ENCODE results near the gene BECN2. TPM values are rescaled to one million over a fixed set of nuclear protein-coding genes. Genes with fewer than 3 reads are reported as not detected.

The BECN2 gene, protein sequence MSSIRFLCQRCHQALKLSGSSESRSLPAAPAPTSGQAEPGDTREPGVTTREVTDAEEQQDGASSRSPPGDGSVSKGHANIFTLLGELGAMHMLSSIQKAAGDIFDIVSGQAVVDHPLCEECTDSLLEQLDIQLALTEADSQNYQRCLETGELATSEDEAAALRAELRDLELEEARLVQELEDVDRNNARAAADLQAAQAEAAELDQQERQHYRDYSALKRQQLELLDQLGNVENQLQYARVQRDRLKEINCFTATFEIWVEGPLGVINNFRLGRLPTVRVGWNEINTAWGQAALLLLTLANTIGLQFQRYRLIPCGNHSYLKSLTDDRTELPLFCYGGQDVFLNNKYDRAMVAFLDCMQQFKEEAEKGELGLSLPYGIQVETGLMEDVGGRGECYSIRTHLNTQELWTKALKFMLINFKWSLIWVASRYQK
- not detected for total RNA-seq

DNA sequence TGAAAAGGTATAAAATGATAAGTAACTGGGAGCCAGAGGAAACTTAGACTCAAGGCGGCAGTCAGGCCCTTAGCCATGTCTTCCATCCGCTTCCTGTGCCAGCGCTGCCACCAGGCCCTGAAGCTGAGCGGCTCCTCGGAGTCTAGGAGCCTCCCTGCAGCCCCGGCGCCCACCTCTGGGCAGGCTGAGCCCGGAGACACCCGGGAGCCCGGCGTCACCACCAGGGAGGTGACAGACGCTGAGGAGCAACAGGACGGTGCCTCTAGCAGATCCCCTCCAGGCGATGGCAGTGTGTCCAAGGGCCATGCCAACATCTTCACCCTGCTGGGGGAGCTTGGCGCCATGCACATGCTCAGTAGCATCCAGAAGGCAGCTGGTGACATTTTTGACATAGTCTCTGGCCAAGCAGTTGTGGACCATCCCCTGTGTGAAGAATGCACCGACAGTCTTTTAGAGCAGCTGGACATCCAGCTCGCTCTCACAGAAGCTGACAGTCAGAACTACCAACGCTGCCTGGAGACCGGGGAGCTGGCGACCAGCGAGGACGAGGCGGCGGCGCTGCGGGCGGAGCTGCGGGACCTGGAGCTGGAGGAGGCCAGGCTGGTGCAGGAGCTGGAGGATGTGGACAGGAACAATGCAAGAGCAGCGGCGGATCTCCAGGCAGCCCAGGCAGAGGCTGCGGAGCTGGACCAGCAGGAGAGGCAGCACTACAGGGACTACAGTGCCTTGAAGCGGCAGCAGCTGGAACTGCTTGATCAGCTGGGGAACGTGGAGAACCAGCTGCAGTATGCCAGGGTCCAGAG is at the start of gene BECN2:
BECN2 (plus strand) TSS at position 76 of the 803 bp plus-strand sequence; CDS start at position 76, 0 bp downstream.
- POLR2A ChIA-PET = no interaction called here
- Mint-ChIP-seq H3K27ac (no peak within 1 kb of the TSS), H3K4me3 (no peak within 1 kb of the TSS), H3K9me3 (no peaks in the 10 kb centered on the region), H3K27me3 (no peaks in the 10 kb centered on the region), H3K36me3 (no peaks in the 10 kb centered on the region), H3K4me1 (no peaks in the 10 kb centered on the region)
- ATAC-seq (ENCODE audit: low read depth) = no peak
- no peak for DNase-seq

DNA sequence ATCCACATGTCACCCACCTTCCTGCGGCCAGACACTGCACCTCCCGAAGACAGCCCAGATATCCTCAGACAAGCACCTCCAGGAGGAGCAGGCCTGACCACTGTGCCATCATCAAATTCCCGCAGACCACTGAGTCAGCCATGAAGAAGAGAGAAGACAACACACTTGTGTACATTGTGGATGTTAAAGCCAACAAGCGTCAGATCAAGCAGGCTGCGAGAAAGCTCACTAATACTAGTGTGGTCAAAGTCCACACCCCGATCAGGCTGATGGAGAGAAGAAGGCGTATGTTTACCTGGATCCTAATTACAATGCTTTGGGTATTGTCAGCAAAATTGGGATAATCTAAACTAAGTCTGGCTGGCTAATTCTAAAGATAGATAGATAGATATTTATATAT is 41.4 kb upstream of the BECN2 start:
- no peak for DNase-seq
- Mint-ChIP-seq H3K27ac (no peak overlapping the region), H3K27me3 (no peaks in the 10 kb centered on the region), H3K9me3 (no peaks in the 10 kb centered on the region), H3K4me1 (peaks cover 2% of the 10 kb centered on the region), H3K4me3 (no peak overlapping the region), H3K36me3 (no peaks in the 10 kb centered on the region)
- ATAC-seq (ENCODE audit: low read depth) = no peak
- POLR2A ChIA-PET = no interaction called here

DNA sequence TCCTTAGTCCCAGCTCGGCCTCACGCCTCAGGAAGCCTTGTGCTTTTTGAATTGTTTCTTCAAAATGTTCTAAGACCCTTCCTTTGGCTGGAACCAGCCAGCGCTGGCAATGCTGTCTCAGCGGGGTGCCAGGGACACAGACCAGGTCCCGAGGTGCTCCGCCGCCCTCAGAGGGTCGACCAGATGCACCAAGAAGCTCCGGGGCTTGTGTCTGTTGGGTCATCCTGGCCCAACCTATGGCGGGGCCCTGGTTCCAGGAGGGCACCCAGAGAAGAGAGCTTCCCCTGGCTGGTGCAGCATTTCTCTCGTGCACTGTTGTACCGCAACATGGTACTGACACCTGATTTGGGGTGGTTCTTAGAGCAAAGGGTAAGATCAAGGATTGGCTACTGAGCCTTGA is 40.1 kb upstream of the BECN2 start:
- POLR2A ChIA-PET = no interaction called here
- H3K9me3 Mint-ChIP-seq = no peaks in the 10 kb centered on the region
- no peak for DNase-seq

DNA sequence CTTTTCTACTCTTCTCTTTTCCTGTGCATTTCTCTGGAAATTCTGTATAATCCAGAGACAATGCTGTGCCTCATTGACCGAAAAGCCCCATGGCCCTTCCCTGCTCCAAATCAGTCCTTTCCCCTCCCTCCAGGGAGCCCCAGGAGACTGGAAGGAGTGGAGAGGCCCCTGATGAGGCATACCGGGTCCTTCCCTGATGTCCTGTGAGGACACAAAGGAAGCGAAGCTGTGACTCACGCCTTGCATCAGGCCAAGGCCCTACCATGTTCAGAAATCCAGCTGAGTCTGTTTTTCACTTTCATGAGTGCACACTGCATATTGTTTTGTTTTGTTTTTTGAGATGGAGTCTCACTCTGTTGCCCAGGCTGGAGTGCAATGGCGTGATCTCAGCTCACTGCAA is 38.7 kb upstream of the BECN2 start:
- no peak for ATAC-seq (ENCODE audit: low read depth)
- peaks cover 2% of the 10 kb centered on the region for H3K4me1 Mint-ChIP-seq
- DNase-seq = no peak
- H3K4me3 Mint-ChIP-seq = no peak overlapping the region
- H3K27ac Mint-ChIP-seq = no peak overlapping the region
- POLR2A ChIA-PET = no interaction called here
- no peaks in the 10 kb centered on the region for H3K9me3 Mint-ChIP-seq
- no peaks in the 10 kb centered on the region for H3K36me3 Mint-ChIP-seq
- H3K27me3 Mint-ChIP-seq = no peaks in the 10 kb centered on the region

More for the DNA sequence above, 40.1 kb upstream of the BECN2 start:
- Mint-ChIP-seq H3K27ac (no peak overlapping the region), H3K4me3 (no peak overlapping the region), H3K27me3 (no peaks in the 10 kb centered on the region), H3K36me3 (no peaks in the 10 kb centered on the region), H3K4me1 (peaks cover 2% of the 10 kb centered on the region)
- no peak for ATAC-seq (ENCODE audit: low read depth)

DNA sequence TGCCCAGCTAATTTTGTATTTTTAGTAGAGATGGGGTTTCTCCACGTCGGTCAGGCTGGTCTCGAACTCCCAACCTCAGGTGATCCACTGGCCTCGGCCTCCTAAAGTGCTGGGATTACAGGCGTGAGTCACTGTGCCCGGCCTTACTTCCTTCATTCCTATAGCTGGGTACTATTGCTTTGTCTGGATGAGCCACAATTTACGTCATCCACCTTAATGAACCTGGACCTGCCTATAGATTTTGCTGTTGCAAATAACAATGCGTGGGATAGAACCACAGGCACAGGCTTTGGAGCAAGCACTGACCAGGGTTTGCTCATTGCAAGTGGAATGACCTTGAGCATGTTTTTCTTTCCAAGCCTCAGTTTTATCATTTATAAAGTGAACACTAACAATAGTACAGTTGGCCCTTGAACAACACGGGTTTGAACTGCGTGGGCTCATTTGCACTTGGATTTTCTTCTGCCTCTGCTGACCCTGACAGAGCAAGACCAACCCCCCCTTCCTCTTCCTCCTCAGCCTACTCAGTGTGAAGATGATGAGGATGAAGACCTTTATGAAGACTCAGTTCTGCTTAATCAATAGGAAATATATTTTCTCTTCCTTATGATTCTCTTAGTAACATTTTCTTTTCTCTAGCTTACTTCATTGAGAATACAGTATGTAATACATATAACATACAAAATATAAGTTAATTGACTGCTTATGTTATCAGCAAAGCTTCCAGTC is 33.3 kb upstream of the BECN2 start:
- POLR2A ChIA-PET = no interaction called here
- Mint-ChIP-seq H3K9me3 (no peaks in the 10 kb centered on the region), H3K27ac (no peak overlapping the region), H3K4me3 (no peak overlapping the region), H3K27me3 (peaks cover 4% of the 10 kb centered on the region), H3K4me1 (no peaks in the 10 kb centered on the region), H3K36me3 (peaks cover 1% of the 10 kb centered on the region)
- DNase-seq (no peak), ATAC-seq (ENCODE audit: low read depth) (no peak)

DNA sequence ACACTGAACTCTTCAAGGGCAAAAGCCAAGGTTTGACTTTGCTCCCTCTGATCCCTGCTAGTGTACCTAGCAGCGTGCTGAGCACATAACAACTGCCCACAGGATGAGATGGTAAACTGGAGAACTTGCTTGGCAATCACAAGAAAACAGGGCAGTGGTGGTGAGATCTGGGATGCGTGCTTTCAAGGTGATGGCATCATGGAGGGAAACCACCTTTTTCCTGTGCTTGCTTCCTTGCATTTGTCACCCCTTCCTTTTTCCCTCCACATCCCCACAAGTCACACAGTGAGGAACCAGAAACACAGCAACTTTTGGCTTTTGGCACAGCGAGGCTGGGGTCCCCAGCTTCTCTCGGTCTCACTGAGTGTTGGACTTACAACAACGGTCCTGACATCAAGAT is 31.4 kb upstream of the BECN2 start:
- no peak overlapping the region for H3K27ac Mint-ChIP-seq
- POLR2A ChIA-PET = no interaction called here
- no peak for ATAC-seq (ENCODE audit: low read depth)
- H3K4me3 Mint-ChIP-seq = no peak overlapping the region
- peaks cover 4% of the 10 kb centered on the region for H3K27me3 Mint-ChIP-seq
- no peaks in the 10 kb centered on the region for H3K9me3 Mint-ChIP-seq
- peaks cover 1% of the 10 kb centered on the region for H3K36me3 Mint-ChIP-seq
- H3K4me1 Mint-ChIP-seq = no peaks in the 10 kb centered on the region
- no peak for DNase-seq

DNA sequence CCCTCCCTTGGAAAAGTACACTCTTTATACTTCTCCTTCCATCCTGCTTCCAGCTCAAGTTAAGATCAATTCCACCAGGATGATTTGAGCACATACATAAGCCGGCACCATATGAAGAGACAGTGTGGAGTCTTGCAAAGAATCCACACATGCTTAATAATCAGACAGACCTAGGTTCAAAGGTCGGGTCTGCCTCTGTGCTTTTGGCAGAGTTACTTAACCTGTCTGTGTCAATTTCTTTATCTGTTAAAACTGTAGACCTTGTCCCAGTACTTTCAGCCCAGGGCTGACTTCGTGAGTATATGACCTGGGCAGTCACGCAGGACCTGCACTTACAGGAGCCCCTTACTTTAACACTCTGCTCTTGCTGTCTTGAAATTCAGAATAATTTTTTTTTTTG is 30.2 kb upstream of the BECN2 start:
- H3K9me3 Mint-ChIP-seq = no peaks in the 10 kb centered on the region
- H3K36me3 Mint-ChIP-seq = peaks cover 1% of the 10 kb centered on the region
- H3K4me3 Mint-ChIP-seq = no peak overlapping the region
- H3K4me1 Mint-ChIP-seq = no peaks in the 10 kb centered on the region
- POLR2A ChIA-PET = no interaction called here
- ATAC-seq (ENCODE audit: low read depth) (no peak), DNase-seq (no peak)
- H3K27ac Mint-ChIP-seq = no peak overlapping the region
- H3K27me3 Mint-ChIP-seq = peaks cover 4% of the 10 kb centered on the region

DNA sequence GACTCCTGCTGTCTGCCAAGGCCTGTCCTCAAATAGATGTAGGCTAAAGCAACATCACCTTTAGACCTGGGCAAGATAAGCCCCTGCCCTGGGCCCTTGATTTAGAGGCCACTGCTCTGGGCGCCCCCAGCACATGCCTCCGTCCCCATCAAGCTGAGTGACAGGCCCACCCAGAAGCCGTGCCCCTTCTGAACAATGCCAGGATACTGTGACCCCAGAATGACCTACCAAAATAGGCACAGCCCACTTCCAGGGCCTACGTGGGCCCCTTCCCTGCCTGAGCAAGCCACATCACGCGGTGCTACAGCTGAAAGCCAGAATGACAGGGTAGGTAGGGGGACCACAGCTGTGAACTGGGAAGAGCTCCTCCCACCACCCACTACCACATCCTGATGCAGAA is 24.7 kb upstream of the BECN2 start:
- H3K36me3 Mint-ChIP-seq = no peaks in the 10 kb centered on the region
- DNase-seq (no peak), ATAC-seq (ENCODE audit: low read depth) (no peak)
- H3K27ac Mint-ChIP-seq = no peak overlapping the region
- no peaks in the 10 kb centered on the region for H3K4me1 Mint-ChIP-seq
- POLR2A ChIA-PET = no interaction called here
- peaks cover 14% of the 10 kb centered on the region for H3K27me3 Mint-ChIP-seq
- no peaks in the 10 kb centered on the region for H3K9me3 Mint-ChIP-seq
- H3K4me3 Mint-ChIP-seq = no peak overlapping the region

DNA sequence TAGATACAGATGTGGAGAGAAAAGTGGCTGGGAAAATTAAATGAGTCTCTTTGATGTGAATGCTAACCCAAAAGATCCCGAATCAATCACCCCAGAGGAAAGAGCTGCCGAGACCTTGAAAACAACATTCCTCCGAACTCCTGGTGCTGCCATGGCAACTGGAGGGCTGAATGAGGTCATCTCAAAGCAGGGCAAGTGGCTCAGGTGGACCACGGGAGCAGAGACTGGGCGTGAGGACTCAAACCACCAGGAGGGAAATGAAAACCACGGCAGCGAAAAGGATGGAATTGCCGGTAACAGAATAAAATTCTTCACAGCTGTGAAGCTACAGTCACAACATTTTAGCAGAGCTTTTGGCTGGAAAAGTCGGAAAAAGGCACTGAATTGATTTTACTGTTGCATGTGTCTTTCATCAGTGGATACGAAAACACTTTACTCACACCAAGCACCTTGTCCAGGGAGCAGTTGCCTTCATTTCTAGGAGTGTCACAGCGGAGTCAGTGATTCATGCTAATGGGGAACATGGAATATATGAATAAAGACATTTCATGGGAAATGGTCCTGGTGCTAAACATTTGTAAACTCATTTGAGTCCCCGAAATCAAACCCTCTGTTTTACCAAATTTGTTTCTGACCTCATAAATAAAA is 23.2 kb upstream of the BECN2 start:
- Mint-ChIP-seq H3K36me3 (no peaks in the 10 kb centered on the region), H3K4me3 (no peak overlapping the region), H3K27ac (no peak overlapping the region), H3K4me1 (no peaks in the 10 kb centered on the region), H3K9me3 (peaks cover 1% of the 10 kb centered on the region), H3K27me3 (peaks cover 23% of the 10 kb centered on the region)
- ATAC-seq (ENCODE audit: low read depth) = no peak
- no peak for DNase-seq
- POLR2A ChIA-PET = no interaction called here

DNA sequence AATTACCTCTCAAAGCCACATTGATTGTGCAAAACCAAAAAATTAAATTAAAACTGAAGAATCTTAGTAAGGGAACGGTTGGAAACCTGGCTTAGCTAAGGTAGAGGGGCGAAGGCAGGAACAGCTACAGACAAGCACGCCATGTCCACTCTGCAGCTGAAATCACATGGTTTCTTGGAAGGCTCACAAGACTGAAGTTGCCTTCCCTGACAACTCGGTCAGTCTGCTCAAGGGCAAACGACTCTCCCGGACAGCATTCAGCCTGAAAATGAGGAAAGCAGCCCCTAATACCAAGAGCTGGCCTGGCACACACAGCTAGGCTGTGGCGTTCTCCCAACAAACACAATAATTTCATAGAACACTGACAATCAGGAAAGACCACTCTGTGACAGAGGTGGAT is 22.7 kb upstream of the BECN2 start:
- no peak overlapping the region for H3K4me3 Mint-ChIP-seq
- no peaks in the 10 kb centered on the region for H3K36me3 Mint-ChIP-seq
- H3K27ac Mint-ChIP-seq = no peak overlapping the region
- peaks cover 3% of the 10 kb centered on the region for H3K9me3 Mint-ChIP-seq
- DNase-seq = no peak
- no peaks in the 10 kb centered on the region for H3K4me1 Mint-ChIP-seq
- ATAC-seq (ENCODE audit: low read depth) = no peak
- POLR2A ChIA-PET = no interaction called here
- peaks cover 23% of the 10 kb centered on the region for H3K27me3 Mint-ChIP-seq

DNA sequence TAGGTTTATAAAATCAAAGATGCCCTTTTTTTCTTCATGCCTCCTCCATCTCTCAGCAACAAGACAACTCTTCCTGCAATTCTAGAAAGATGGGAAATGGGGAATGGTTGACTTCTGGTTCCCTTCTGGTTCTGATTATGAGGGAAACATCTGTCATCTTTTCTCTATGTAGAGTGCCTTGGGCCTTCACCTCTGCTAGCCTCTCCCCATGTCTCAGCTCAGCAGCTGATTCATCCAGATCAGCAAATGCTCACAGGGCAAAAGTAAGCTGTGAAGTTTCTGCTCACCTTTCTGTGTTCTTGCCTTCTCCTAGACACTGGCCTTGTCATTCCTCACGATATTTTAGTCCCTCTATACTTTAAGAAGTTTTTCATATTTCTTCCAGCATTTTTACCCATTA is 17.8 kb upstream of the BECN2 start:
- ATAC-seq (ENCODE audit: low read depth) = no peak
- Mint-ChIP-seq H3K4me3 (no peak overlapping the region), H3K4me1 (no peaks in the 10 kb centered on the region), H3K27ac (no peak overlapping the region), H3K9me3 (peaks cover 3% of the 10 kb centered on the region), H3K36me3 (no peaks in the 10 kb centered on the region), H3K27me3 (peaks cover 12% of the 10 kb centered on the region)
- DNase-seq = no peak
- POLR2A ChIA-PET = no interaction called here

DNA sequence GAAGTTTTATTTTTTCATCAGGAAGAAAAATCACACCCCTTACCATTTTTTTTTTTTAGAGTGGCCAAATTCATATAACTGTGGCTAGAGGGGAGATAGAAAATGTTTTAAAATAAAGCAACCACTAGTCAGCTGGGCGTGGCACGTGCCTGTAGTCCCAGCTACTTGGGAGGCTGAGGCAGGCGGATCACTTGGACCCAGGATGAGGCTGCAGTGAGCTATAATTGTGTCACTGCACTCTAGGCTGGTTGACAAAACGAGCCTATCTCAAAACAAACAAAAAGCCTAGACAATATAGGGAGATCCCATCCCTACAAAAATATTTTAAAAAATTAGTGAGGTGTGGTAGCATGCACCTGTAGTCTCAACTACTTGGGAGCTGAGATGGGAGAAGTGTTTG is 14.8 kb upstream of the BECN2 start:
- Mint-ChIP-seq H3K36me3 (no peaks in the 10 kb centered on the region), H3K9me3 (peaks cover 3% of the 10 kb centered on the region), H3K4me1 (no peaks in the 10 kb centered on the region), H3K27me3 (peaks cover 10% of the 10 kb centered on the region), H3K27ac (no peak overlapping the region), H3K4me3 (no peak overlapping the region)
- DNase-seq (no peak), ATAC-seq (ENCODE audit: low read depth) (no peak)
- POLR2A ChIA-PET = no interaction called here

DNA sequence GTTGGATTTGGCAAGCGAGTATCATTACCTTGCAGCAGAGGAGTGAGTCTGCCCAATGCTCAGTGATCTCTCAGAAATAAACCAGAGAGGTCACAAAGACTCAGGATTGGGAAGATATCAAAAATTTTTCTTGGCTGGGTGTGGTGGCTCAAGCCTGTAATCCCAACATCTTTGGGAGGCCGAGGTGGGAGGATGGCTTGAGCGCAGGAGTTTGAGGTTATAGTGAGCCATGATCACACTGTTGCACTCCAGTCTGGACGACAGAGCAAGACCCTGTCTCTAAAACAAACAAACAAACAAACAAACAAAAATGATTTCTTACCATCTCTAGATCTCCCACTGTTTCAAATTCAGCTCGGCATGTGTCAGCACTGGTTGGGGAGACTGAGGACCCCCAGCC is 13.3 kb upstream of the BECN2 start:
- Mint-ChIP-seq H3K9me3 (peaks cover 2% of the 10 kb centered on the region), H3K27me3 (no peaks in the 10 kb centered on the region), H3K27ac (no peak overlapping the region), H3K36me3 (no peaks in the 10 kb centered on the region), H3K4me1 (no peaks in the 10 kb centered on the region), H3K4me3 (no peak overlapping the region)
- DNase-seq (no peak), ATAC-seq (ENCODE audit: low read depth) (no peak)
- POLR2A ChIA-PET = no interaction called here
